Activated T-helper 17 cell treated with anti-CD3 and anti-CD28 coated beads, Interleukin-2, amount 50 U/mL, for 72 hours (primary cell): ENCODE results near the gene LTBP2. TPM values are rescaled to one million over a fixed set of nuclear protein-coding genes. Genes with fewer than 3 reads are reported as not detected.
A peak's percentile ranks its signal among the peaks of the same experiment; 100 is the strongest.

Experiments used
- ATAC-seq: fragments of 150-1000 bp; cut with Tn5 transposase; replicated peaks from 2 replicates; pipeline ENCODE4 v1.10.0; 2021; ENCODE audit warnings: mild to moderate bottlenecking, moderate library complexity
- H3K27ac Mint-ChIP-seq: one replicate; pipeline ENCODE4 v1.8.0; 2022; ENCODE audit warnings: mixed read lengths
- H3K27me3 Mint-ChIP-seq: one replicate; pipeline ENCODE4 v1.8.0; 2022; ENCODE audit warnings: mixed read lengths
- H3K36me3 Mint-ChIP-seq: one replicate; pipeline ENCODE4 v1.8.0; 2022; ENCODE audit warnings: low read depth, mild to moderate bottlenecking, mixed read lengths
- H3K4me1 Mint-ChIP-seq: one replicate; pipeline ENCODE4 v1.8.0; 2022; ENCODE audit warnings: mixed read lengths
- H3K4me3 Mint-ChIP-seq: one replicate; pipeline ENCODE4 v1.8.0; 2022; ENCODE audit warnings: mild to moderate bottlenecking, mixed read lengths
- H3K9me3 Mint-ChIP-seq: one replicate; pipeline ENCODE4 v1.8.0; 2022; ENCODE audit warnings: mixed read lengths
- total RNA-seq, 2 donors: library from RNA; stranded (reverse); gene quantifications; one replicate each; pipeline ENCODE4 v1.2.3, GENCODE V29; 2022

The LTBP2 gene
- total RNA-seq, 2 donors from 2014 or later, result 0.03 TPM; not detected in 1

GRCh38 chr14:74582910-74583581 lies 29.0 kb downstream of the LTBP2 start:
- H3K27me3 Mint-ChIP-seq, result peaks cover 2% of the 10 kb centered on the region
- H3K4me1 Mint-ChIP-seq, result peaks cover 20% of the 10 kb centered on the region
- no peak overlapping the region for H3K4me3 Mint-ChIP-seq
- H3K27ac Mint-ChIP-seq, result no peak overlapping the region
- no peak for ATAC-seq
- H3K9me3 Mint-ChIP-seq, result no peaks in the 10 kb centered on the region
- H3K36me3 Mint-ChIP-seq, result no peaks in the 10 kb centered on the region

- Mint-ChIP-seq H3K36me3 (no peaks in the 10 kb centered on the region), H3K27ac (peak overlapping the region; percentile 86), H3K4me3 (peak overlapping the region; percentile 64), H3K27me3 (peaks cover 2% of the 10 kb centered on the region), H3K9me3 (no peaks in the 10 kb centered on the region), H3K4me1 (peaks cover 20% of the 10 kb centered on the region)
- ATAC-seq, result no peak
Observed at GRCh38 chr14:74580275-74580672, 31.8 kb downstream of the LTBP2 start.

DNA sequence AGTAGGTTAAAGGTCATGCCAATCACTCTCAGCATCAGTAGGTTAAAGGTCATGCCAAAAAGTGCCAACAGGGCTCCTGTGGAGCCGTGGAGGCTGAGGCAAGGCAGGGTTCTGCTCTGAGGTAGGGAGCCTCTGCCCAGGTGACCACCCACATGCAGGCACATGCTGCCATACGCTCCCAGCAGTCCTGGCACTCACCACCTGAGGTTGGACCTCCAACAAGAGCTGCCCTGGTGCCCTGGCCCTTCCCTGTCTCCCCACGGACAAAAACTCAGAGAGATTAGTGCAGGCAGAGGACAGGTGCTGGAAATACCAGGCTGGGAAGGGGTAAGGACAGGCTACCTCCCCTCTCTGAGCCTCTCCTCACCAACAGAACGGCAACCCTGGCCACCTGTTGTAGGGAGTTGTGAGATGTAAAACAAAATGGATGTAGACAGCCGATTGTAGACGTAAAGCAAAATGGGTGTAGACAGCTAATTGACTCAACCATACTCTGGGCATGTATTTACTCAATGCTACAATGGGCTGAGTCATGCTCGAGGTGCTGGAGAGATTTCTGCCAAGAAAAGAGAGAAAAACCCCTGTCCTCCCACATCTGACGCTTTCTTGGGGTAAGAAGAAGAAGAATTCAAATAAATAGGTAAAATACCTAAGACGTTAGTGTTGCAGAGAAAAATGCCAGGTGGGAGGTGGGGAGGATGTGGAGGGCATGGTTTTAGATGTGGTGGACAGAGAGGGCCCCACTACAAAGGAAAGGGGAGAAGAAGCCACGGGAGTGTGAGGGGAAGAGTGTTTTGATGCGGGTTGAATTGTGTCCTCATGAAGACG lies 32.4 kb downstream of the LTBP2 start:
- Mint-ChIP-seq H3K27me3 (peaks cover 2% of the 10 kb centered on the region), H3K4me1 (peaks cover 20% of the 10 kb centered on the region), H3K36me3 (no peaks in the 10 kb centered on the region), H3K9me3 (no peaks in the 10 kb centered on the region), H3K4me3 (peak overlapping the region; percentile 64), H3K27ac (peak overlapping the region; percentile 86)
- ATAC-seq, result peak; percentile 90

DNA sequence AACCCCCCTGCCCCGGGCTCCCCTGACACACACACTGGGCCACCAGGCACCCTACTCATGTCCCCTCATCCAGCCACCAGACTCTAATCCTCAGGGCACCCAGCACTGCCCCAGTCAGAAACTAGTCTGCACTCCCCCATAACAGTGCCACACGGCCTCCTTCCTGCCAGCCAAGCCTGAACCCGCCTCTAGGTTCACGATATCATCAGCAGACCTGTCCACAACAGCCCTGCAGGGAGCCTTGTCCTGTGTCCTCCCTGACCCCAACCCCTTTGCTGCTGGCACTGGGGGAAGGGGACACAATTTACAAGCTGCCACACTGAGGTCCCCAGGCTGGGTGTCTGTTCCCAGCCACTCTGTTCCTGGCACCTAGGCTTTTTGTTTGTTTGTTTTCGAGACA lies 33.6 kb downstream of the LTBP2 start:
- H3K4me1 Mint-ChIP-seq, result peaks cover 30% of the 10 kb centered on the region
- H3K9me3 Mint-ChIP-seq, result no peaks in the 10 kb centered on the region
- ATAC-seq, result no peak
- no peak overlapping the region for H3K27ac Mint-ChIP-seq
- no peak overlapping the region for H3K4me3 Mint-ChIP-seq
- no peaks in the 10 kb centered on the region for H3K36me3 Mint-ChIP-seq
- peaks cover 2% of the 10 kb centered on the region for H3K27me3 Mint-ChIP-seq

- Mint-ChIP-seq H3K4me3 (no peak overlapping the region), H3K27me3 (no peaks in the 10 kb centered on the region), H3K4me1 (peaks cover 34% of the 10 kb centered on the region), H3K27ac (no peak overlapping the region), H3K36me3 (no peaks in the 10 kb centered on the region), H3K9me3 (no peaks in the 10 kb centered on the region)
- ATAC-seq, result no peak
Observed at GRCh38 chr14:74577948-74578275, 34.1 kb downstream of the LTBP2 start.

DNA sequence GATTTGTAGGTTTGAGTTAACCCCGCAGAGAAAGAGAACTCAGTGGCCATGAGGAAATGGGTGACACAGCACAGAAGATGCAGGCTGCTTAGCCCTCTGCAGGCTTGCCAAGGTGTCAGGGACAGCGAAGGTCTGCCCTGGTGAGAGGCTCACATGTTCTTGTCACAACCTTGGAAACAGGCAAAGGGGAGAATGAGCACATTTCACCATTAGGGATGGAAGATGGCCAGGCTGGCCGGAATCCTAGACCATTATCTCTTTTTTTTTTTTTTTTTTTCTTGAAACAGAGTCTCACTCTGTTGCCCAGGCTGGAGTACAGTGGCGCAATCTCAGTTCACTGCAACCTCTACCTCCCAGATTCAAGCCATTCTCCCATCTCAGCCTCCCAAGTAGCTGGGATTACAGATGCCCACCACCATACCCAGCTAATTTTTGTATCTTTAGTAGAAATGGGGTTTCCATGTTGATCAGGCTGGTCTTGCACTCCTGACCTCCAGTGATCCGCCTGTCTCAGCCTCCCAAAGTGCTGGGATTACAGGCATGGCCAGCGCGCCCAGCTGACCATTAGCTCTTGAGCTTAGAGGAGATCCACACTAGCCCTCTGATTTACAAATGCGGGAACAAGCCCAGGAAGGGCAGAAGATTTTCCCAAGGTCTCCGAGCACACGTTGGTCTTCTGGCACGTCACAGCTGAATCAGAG lies 34.6 kb downstream of the LTBP2 start:
- Mint-ChIP-seq H3K27me3 (no peaks in the 10 kb centered on the region), H3K36me3 (no peaks in the 10 kb centered on the region), H3K4me3 (no peak overlapping the region), H3K27ac (no peak overlapping the region), H3K4me1 (peaks cover 38% of the 10 kb centered on the region), H3K9me3 (no peaks in the 10 kb centered on the region)
- ATAC-seq, result no peak

DNA sequence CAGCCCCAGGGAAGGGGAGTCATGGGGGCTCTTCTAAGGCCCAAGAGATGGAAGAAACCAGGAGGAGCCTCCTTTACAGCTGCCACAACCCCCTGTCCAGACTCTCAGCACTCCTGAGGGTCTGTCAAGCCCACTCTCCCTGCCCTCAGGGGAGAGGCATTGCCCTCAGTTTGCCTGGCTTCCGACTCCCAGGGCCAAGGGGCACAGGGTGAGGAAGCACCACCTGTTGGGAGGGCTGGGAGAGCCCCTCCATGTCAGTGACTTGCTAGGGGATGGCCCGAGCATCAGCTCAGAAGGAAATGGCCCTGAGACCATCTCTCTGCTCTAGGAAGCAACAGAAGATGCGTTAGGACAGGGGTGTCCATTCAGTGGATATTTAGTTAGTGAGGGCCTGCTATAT lies 36.1 kb downstream of the LTBP2 start:
- no peaks in the 10 kb centered on the region for H3K27me3 Mint-ChIP-seq
- no peak overlapping the region for H3K27ac Mint-ChIP-seq
- no peaks in the 10 kb centered on the region for H3K9me3 Mint-ChIP-seq
- H3K36me3 Mint-ChIP-seq, result no peaks in the 10 kb centered on the region
- no peak overlapping the region for H3K4me3 Mint-ChIP-seq
- peaks cover 45% of the 10 kb centered on the region for H3K4me1 Mint-ChIP-seq
- no peak for ATAC-seq

GRCh38 chr14:74575507-74575906 lies 36.5 kb downstream of the LTBP2 start:
- H3K27ac Mint-ChIP-seq, result no peak overlapping the region
- ATAC-seq, result no peak
- H3K4me3 Mint-ChIP-seq, result no peak overlapping the region
- no peaks in the 10 kb centered on the region for H3K36me3 Mint-ChIP-seq
- no peaks in the 10 kb centered on the region for H3K9me3 Mint-ChIP-seq
- H3K4me1 Mint-ChIP-seq, result peaks cover 45% of the 10 kb centered on the region
- no peaks in the 10 kb centered on the region for H3K27me3 Mint-ChIP-seq

- Mint-ChIP-seq H3K4me3 (peak overlapping the region; percentile 65), H3K4me1 (peaks cover 37% of the 10 kb centered on the region), H3K27me3 (no peaks in the 10 kb centered on the region), H3K36me3 (no peaks in the 10 kb centered on the region), H3K9me3 (no peaks in the 10 kb centered on the region), H3K27ac (peak overlapping the region; percentile 60)
- ATAC-seq, result no peak
Observed at GRCh38 chr14:74574706-74575105, 37.3 kb downstream of the LTBP2 start.

GRCh38 chr14:74574090-74574433 lies 38.0 kb downstream of the LTBP2 start:
- peaks cover 31% of the 10 kb centered on the region for H3K4me1 Mint-ChIP-seq
- no peaks in the 10 kb centered on the region for H3K9me3 Mint-ChIP-seq

DNA sequence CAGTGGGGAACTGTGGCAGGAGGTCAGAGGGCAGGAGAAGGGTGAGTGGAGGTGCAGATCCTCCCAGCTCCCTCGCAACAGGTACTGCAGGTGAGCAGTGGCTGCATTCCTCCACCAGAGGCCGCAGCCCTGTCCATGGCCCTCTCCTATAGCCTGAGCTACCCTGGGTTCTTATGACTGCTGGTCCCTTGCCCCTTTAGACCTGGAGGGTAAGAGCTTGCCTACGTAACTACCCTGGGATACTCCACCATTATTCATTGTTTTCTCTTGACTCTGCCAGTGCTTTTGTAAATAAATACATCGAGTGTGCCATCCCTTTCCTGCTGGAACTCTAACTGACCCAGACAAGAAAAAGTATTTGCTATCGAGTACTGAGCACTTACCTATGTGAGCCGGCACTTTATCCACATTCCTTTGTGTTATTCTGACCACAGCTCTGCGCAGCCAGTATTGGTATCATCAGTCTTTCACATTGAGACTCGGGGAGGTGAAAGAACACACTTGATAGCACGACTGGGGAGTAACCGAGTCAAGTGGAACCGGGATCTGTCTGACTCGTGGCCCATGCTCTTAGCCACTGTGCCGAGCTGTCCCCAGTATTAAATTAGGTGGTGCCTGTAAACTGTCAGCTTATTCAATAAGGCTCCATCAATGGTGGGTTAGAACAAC lies 38.5 kb downstream of the LTBP2 start:
- H3K27me3 Mint-ChIP-seq, result peaks cover 4% of the 10 kb centered on the region
- H3K4me1 Mint-ChIP-seq, result peaks cover 30% of the 10 kb centered on the region
- H3K9me3 Mint-ChIP-seq, result no peaks in the 10 kb centered on the region
- peak overlapping the region; percentile 65 for H3K4me3 Mint-ChIP-seq
- peak overlapping the region; percentile 60 for H3K27ac Mint-ChIP-seq
- ATAC-seq, result no peak
- no peaks in the 10 kb centered on the region for H3K36me3 Mint-ChIP-seq

More at GRCh38 chr14:74574090-74574433, 38.0 kb downstream of the LTBP2 start:
- peaks cover under 1% of the 10 kb centered on the region for H3K27me3 Mint-ChIP-seq
- peak; percentile 77 for ATAC-seq
- no peaks in the 10 kb centered on the region for H3K36me3 Mint-ChIP-seq
- H3K27ac Mint-ChIP-seq, result peak overlapping the region; percentile 60
- peak overlapping the region; percentile 65 for H3K4me3 Mint-ChIP-seq

DNA sequence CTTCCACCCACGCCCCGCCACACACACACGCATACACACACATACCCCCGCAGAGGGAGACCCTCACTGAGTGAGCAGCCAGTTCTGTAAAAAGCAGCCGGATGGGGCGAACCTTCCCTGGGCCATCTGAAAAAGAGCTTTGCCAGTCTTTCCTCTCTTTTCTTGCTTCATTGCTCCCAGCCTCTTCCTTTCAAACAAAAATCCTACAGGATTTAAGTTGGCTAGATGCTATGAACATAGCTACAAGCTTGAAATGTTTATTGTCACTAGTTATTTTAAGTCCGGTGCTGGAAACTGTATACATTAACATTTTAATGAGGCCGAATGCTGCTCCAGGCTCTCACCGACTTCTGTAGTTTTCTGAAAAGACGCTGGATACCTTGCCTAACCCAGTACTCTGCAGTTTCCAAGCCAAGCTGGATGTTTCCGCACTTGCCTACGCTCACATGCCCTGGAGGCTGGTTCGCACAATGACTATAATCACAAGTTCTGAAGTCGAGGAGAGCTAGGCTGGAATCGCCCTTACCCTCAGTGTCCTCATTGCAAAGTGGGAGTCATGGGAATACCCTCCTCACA lies 39.2 kb downstream of the LTBP2 start:
- Mint-ChIP-seq H3K4me1 (peaks cover 30% of the 10 kb centered on the region), H3K27me3 (peaks cover 4% of the 10 kb centered on the region), H3K9me3 (no peaks in the 10 kb centered on the region), H3K27ac (peak overlapping the region; percentile 69), H3K4me3 (peak overlapping the region; percentile 65), H3K36me3 (no peaks in the 10 kb centered on the region)
- no peak for ATAC-seq

- Mint-ChIP-seq H3K27me3 (peaks cover 4% of the 10 kb centered on the region), H3K4me3 (peak overlapping the region; percentile 65), H3K27ac (peak overlapping the region; percentile 69), H3K4me1 (peaks cover 30% of the 10 kb centered on the region), H3K36me3 (no peaks in the 10 kb centered on the region), H3K9me3 (no peaks in the 10 kb centered on the region)
- ATAC-seq, result peak; percentile 70
Observed at GRCh38 chr14:74571901-74572725, 39.9 kb downstream of the LTBP2 start.
